HG02970 (cell line): ENCODE results near the gene TCF7L2.

Experiments
- ATAC-seq: cut with Tn5 transposase; IDR thresholded peaks from one replicate; pipeline ENCODE4 v1.9.1; 2021; ENCODE audit warnings: mild to moderate bottlenecking, moderate library complexity, moderate number of reproducible peaks; ENCODE audit not compliant: unreplicated experiment, low FRiP score

Gene TCF7L2

DNA sequence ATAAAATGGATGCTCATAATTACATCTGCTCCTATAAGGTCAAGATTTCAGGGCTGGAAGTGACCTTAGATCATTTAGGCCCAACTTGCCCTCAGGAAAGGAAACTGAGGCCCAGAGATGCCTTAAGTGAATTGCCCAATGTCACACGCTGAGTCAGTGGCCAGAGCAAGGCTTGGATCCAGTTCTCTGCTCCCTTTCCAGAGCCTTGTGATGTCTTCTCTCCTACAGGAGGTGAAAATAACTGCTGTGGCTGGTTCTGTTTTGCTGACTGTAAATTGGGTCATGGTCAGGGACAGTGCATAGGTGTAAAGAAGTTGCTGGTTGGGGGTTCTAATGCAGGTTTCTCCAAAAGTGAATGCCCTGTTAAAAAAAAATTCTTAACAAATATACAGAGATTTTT is 91.3 kb downstream of the TCF7L2 start:
- ATAC-seq, result no peak

DNA sequence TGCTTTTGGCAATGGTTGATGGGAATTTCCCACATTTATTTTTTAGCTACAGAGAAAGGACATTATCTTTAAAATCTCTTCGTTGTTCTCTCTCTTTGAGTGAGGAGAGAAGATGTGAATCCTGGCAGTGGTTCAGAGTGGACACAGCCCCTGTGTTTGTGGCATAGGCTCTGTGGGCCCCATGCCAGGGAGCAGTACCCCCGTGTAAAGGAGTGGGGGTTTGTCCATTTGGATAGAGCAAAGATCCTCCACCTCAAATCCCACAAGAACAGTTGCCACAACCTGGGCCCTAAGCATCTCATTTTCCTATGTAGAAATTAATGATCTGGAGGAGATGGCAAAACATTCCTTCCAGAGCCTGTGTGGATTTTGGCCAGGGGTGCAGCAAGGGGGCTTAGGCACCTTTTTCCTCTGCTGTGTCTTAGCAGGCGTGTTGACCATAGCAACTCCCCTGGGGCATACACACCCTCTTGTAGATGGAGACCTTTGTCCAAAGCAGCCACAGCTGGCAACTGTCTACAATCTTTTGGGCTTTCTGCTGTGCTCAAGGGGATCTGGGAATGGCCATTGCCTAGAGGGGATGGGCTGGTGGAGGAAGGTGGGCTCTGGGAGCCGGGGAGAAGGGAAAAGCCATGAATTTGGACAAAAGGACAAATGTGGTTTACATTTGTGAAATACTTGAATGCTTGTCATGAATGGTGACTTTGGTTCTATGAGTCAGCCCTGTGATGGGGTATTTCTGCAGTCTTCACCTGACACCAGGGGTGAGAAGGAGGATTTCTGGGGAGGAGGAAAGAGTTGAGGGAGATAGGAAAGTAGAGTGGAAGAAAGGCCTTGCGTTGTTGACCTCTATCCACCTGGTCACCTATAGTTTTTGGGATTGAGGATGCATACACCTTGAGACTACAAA is 92.0 kb downstream of the TCF7L2 start:
- ATAC-seq, result no peak

DNA sequence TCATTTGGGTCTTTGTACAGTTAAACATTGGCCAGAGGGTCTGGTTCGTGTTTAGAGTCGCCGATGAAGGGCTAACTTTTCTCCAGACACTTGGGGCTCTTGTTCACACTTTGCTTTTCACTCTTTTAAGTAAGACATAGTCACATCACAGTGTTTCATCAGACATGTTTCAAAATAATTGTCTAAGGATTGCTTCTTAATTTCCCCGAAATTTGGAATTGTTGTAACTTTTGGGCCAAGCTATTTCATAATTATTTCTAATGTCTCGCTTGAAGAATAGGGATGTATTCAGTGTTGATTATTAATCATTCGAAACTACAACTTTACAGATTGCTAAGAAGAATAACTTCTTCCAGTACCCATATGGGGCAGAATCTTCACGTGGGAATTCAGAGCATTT is 92.8 kb downstream of the TCF7L2 start:
- no peak for ATAC-seq

DNA sequence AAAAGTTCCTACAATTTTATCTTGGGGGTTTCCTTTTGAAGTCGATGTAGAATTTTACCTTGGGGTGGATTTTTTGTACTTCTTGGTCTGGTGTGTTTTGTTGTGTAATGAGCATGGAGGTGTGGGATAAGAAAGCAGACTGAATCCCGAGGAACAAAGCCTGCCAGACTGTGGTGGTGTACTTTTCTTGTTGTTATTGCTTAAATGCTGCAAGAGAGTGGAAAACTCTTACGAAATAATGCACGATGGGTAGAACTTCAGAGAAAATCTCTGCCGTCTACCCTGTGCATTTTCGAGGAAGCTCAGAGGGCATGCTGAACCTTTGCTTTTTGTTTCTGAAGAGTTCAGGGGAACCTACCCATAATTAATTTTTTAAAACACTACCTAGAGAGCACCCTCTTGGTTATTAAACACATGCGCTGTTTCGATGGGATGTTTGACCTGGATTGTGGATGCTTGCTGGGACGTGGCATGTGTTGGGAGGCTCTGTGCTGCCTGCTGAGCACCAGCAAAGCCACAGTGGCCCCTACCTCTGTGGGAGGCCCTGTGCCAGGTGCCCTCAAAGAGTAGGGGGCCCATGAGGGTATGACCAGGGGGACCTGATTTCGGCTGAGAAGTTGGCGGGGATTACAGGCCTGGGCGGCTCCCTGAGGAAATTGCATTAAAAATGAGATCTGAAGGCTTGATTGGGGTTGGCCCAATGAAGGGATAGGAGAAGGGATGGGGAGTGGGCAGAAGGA is 94.1 kb downstream of the TCF7L2 start:
- no peak for ATAC-seq

DNA sequence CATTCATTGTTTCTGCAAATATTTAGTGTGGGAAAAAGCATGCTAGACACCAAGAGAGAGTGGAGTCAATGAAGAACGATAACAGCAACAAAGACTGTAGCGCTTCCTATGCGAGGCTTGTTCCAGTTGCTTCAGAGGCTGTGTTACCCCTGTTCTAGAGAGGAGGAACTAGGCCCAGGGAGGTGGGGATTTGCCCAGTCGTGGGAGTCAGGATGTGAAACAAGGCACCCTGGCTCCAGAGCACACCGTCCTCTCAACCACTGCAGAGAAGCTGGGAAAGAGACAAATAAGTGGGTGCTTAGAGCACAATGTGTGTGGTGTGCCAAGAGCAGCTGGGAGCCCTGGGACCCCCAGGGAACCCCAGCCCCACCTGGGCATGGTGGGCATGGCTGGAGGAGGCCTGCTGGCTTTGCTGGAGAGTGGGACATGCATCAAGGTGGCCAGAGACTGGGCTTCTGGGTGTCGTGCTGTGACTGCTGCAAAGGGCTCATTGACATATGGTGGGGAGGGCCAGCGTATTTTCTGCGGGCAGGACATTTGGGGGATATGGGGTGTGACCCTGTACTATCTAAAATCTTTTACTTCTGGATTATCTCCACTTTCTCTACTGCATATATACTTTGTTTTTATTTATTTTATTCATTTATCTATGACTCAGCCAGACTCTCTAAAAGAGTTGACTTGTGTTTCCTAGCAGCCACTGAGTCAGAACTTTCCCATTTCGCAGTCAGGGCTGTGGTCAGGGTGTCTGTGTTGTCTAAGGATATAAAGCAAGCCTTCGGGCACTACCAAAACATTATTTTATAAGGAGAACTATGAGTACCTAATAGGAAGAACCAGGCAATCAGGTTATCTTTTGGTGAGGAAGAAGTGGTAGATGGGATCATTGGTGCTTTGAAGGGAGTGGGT is 95.4 kb downstream of the TCF7L2 start:
- no peak for ATAC-seq

DNA sequence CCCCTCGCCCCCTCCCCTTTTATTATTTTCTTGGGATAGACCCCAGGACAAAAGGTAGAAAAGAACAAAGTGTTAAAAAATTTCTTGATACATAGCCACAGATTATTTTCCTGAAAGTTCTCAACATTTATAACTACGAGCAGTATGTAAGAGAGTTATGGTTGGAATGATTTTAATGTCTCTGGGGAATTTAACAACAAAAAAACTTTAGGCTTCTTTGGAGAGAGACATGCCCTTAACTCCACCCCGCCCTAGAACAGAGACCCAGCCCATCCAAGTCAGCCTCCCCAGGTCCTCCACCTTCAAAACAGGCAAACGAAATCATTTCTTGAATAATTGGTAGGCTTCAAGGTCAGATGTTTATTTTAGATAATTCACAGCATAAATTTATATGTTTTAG is 97.1 kb downstream of the TCF7L2 start:
- no peak for ATAC-seq

DNA sequence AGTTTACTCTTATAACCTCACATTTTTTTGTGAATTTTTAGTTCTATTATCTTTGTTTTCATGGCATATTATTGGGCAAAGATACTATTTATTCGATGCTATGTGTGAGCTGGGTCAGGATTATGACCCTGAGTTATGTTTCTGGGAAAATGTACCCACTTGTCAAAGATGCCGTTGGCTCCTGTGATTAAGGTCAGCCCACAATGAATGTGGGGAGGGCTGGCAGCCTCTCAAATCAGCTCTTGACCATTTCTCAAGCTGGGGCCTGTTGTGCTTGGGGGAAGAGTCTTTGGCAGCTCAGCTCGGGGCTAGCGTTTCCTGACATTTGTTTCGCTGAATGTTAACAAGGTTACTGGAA is 97.5 kb downstream of the TCF7L2 start:
- ATAC-seq, result no peak

DNA sequence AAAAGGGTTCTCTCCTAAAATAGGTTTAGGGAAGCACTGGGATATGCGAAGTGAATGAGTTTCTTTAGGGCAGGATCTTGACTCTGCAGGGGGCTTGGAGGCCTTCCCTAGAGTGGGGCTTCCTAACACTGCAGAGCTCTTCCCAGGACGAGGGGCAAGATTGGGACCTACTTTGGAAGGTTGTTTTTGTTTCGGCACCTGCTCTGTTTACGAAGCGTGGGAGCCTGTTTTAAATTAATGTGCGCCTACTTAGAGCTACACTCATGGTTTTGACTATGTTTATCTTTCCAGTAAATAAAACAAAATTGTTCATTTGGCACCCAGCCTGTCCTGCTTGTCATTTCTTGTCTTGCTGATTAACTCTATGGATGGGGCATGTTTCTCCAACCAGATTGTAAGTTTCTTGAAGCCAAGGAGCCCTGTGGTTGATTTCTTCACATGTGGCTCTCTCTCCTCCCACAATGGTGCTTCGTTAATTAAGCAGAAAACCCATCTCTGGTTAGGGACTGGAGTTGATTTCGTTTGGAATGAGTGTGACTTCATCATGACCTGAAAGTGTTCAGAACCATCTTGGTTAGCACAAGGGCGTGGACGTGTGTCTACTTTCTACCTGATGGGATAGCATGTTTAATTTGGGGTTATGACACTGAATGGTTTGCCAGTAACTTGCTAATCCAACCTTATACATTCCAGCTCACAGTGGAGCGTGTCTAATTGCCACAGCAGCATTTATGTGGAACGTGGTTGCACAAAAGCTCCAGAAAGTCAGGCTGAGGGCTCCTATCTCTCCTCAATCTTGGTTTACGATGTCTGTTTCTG is 98.1 kb downstream of the TCF7L2 start:
- no peak for ATAC-seq

DNA sequence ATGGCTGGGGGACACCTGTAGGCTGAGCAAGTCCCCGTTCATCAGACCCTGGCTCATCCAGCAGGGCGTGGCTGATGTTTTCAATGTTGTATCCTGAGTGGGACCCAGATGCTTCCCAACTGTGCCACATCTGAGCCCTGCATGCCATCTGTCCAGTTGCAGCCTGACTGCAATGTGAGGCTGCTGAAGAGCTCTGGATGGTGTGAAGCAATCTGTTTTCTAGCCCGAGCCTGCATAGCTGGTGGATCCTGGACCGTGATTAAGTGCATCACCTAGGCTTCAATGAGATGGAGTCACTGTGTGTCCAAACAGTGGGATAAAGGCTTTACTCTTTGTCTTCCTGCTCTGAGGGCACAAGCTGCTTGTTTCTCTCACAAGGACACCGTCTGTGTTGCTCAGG is 99.8 kb downstream of the TCF7L2 start:
- no peak for ATAC-seq

DNA sequence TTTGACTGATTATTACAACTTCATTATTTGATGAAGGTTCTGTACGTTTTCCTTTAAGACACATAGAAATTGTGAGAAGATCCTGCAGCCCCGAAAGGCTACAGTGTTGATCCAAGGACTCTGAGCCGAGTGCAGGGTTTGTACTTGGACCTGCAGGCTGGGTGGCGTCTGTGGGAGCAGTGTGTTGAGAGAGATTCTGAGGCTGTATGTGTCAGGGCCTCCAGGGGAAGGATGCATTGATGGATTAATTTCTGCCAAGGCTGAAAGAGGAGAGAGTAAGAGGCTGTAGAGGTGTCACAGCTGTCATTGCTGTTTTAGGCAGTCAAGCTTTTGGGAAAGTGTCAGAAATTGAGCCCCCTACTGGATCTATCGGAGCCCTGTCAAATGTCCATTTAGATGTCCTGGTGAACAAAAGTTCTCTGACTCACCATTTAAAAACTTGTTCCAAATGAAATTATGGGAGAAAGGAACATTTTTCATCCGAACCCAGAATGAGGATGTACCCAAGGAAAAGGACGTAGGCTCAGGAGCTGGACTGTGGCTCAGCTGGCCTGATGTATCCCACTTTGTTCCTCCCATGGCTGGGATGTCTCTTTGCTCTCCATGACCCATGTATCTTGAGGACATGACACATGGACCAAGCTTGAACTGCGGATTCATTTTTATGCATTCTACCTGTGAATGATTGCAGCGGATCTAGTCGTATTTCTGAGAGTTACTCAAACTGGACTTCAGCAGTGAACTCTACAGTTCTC is 102.2 kb downstream of the TCF7L2 start:
- ATAC-seq, result no peak

DNA sequence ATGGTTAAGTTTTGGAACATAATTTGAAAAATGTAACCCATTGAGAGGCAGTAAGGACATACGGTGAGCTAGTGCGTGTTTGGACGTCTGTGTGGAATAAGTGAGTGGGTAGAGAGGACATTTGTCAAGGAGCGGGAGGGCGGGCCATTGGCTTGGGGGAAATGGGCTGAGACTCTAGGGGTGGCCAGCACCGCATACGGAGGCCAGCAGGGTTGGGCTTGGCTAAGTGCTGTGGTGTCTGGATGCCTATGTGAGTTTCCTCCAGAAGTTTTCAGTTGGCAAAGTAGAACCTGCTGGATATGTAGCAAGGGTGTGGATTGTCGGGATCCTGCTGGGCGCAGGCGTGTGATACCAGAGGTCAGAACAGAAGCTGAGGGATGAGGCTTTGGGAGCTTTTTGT is 103.0 kb downstream of the TCF7L2 start:
- no peak for ATAC-seq

DNA sequence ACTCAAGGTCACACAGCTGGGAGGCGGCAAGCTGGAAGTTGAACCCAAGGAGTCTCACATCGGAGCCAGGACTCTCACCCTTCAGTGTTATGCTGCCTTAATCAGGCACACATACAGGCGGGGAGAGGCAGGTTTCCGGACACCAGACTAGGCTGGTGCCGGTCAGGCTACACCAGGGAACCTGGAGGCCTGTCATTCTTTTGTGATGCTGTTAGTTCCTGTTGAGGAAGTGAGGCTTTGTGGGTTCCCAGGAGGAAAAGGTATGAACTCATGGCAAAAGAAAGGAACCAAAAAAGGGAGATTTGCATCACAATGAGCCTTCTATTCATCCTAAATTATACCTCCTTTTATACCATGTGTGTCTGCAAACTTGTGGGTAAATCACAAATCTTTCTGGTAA is 103.8 kb downstream of the TCF7L2 start:
- no peak for ATAC-seq

DNA sequence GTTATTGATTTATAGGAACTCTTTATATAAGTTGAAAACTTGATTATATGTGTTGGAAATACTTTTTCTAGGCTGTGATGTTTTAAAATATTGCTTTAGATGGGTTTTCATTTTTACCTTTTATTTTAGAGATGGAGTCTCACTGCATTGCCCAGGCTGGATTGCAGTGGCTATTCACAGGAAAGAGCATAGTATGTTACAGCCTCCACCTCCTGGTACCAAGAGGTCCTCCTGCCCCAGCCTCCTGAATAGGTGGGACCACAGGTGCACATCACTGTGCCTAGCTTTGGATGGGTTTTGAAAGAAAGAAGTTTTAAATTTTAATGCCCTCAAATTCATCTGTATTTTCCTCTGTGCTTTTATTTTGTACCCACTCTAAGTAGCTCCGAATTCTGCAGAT is 105.4 kb downstream of the TCF7L2 start:
- no peak for ATAC-seq

DNA sequence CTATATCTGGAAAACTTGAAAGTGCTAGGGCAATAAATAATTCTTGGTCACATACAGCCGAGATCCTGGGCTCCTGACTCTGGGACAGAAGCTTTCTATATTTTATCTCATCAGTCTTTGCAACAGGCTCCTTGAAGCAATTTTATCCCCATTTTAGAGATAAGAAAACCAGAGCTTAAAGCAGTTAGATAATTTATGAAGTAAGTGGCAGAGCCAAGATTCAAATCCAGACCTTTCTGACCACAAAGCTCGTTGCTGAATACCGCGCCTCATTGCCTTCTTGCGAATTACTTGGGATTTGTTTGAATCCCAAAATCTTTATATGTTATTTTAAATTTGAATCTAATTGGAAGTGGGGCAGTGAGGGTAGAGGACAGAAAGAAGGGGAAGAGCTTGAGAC is 106.0 kb downstream of the TCF7L2 start:
- ATAC-seq, result no peak

DNA sequence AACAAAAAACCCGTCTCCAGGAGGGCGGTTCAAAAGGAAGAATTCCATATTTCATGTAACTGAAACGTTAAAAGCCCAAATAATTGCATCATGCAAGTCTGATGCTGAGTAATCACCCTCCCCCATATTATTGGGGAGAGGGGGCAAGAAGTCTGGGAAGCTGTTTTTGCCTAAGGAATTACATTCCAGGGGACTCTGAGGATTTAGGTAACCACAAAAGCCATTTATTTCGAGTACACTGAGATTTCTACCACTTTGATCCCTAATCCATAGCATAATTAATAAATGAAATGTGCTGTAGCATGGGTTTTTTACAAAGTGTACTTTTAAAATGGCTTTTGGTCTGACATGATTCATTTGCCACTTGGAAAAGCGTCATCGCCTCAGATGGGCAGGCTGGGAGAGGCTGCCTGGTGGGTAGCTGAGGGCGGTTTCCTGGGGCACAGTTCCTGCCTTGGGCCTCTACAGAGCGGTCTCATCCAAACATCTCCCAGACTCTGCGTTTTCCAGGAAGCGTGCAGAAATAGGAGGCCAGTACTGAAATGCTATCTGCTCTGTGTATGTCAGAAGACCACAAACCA is 106.5 kb downstream of the TCF7L2 start:
- ATAC-seq, result no peak

DNA sequence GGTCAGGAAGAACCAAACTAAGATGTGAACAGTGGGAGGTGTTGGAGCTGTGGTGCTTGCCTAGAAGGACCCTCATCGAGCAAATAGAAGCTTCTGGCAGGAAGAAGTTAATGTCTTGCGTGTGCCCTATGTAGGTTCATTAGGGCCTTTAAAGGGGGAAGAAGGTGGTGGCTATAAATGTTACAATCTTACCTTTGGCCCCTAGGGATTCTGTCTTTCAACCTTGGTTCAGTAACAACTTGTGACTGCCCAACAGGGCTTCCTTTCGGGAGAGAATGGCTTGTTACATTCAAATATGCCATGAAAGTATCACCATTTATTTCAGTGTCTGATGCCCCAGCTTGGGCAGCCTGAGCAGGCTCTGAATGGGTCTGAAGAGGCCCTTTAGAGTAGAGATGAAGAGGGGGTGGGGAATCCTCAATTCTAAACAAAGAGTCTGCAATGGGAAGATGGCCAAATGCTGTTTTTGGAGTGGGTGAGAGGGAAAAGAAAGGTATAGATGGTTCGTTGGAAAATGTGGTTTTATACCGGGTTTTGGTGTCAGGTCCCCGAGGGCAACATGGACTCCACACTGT is 108.0 kb downstream of the TCF7L2 start:
- ATAC-seq, result no peak

DNA sequence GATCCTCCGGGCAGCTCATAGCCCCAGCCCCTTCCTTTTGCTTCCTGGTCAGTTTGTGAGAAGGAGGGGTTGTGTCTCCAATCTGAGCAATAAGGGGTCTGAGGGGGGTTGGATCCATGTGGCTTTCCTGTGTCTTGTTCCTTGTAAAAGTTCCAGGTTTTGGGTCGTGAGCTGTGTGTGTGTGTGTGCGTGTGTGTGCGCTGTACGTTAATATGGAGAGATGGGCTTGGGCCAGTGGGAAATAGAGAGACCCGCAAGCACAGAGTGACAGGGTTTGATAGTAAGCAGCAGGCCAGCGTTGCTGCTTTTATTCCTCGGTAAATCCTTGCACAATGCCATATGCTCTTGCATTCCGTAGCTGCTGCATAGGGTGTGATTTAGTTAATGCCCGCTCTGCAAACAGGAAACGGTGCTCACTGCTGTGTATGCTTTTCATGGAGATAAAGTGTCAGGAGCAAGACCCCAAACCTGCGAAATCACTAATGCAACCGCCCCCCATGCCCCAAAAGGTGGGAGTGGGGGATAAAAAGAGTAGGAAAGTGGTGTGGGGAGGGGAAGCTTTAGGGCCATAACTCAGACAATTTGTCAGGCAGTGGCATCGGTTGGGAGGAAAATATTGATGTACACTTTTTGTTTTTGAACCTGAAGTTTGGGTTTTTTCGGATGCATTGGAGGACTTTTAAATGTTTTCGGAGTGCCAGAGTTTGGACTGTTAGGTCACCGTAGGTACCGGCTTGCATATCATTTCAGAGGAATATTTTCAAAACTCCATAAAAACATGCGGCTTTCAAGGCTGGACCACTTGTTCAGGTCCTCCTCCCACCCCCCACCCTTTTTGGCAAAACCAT is 108.7 kb downstream of the TCF7L2 start:
- no peak for ATAC-seq

DNA sequence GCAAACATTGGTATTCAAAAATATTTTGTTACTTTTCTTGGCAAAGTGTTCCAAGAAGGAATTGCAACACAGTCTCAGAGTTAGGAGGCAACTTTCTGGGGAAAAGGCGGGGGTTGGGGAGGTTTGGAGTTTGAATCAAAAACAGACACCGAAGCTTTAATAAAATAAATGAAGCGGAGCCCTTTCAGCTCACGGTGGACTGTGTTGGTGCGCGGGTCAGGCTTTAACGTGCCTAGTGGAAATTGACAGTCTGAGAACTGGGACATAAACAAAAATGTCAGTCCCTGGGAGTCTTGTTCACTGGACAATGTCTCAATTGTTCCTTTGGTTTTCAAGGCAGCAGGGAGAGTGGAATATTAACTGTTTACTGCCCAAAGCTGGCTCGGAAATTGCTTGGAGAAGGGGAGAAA is 109.3 kb downstream of the TCF7L2 start:
- ATAC-seq, result no peak
